SK-N-SH (cell line): ENCODE results near the gene LAMA4.

Experiments
- CTCF ChIP-seq: fragments of 200-600 bp; sonication (generic); IDR thresholded peaks from 2 replicates; pipeline ENCODE4 v1.6.1; 2017; ENCODE audit warnings: antibody characterized with exemption, mild to moderate bottlenecking, moderate library complexity
- USF1 ChIP-seq: IDR thresholded peaks from 2 replicates; pipeline ENCODE4 v1.4.0; 2012; ENCODE audit warnings: low read depth, borderline replicate concordance
- YY1 ChIP-seq: IDR thresholded peaks from 2 replicates; pipeline ENCODE4 v1.4.0; 2012; ENCODE audit warnings: low read depth, mild to moderate bottlenecking
- TF ChIP-seq, protein P1 (sequence below): IDR thresholded peaks from 2 replicates; pipeline ENCODE4; 2012

DNA sequence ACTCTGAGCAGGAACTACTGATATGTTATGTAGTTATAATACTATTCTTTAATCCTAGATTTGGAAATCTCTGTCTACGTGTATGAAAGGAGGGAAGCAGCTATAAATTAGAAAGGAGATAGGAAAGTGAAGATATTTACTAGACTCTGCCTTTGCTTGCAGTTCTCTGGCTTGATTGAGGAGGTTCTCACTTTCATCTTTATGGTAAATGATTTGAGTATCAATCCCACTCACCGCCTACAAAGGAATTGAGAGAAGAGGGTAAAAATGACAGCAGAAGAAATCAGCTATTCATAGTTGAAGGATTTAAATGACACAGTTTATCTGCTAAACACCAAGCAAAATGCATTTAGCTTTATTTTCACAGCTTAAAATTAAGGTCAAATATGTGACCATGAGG is 99.7 kb downstream of the LAMA4 start:
- TF ChIP-seq YY1 = no peak
- TF ChIP-seq, protein P1, sequence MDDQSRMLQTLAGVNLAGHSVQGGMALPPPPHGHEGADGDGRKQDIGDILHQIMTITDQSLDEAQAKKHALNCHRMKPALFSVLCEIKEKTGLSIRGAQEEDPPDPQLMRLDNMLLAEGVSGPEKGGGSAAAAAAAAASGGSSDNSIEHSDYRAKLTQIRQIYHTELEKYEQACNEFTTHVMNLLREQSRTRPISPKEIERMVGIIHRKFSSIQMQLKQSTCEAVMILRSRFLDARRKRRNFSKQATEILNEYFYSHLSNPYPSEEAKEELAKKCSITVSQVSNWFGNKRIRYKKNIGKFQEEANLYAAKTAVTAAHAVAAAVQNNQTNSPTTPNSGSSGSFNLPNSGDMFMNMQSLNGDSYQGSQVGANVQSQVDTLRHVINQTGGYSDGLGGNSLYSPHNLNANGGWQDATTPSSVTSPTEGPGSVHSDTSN = no peak
- no peak for TF ChIP-seq USF1
- no peak for TF ChIP-seq CTCF
